Measurements from ENCODE around the gene MPEG1. TPM values are rescaled to one million over a fixed set of nuclear protein-coding genes. Genes with fewer than 3 reads are reported as not detected.

MPEG1 gene
- total RNA-seq, 1 donor from 2014 or later, result not detected

DNA sequence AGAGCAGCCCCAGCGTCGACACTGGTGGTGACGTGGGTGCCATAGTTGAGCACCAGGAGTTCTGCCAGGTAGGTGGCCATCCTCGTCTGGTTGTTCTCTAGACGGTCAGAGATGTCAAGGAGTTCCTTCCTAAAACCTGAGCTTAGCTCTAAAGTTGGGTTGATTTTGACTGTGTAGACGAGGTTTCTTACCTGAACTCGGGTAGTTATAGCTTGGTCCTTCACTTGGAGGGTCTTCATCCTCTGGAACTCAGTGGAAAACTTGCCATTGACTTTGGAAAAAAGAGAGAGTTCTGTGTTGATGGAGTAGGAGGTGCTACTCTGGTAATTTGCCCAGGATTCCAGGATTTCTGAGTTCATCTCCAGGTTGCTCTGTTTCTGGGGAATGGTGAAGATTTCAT, 505 bp downstream of the MPEG1 start:
- no peak for TF ChIP-seq CTCF (IDR thresholded peaks at IDR 0.05; ENCODE audit: unreplicated experiment)
- H3K4me3 Mint-ChIP-seq (ENCODE audit: low read depth), result no peak overlapping the region
- peaks cover 3% of the 10 kb centered on the region for H3K36me3 Mint-ChIP-seq (ENCODE audit: insufficient read depth)
- H3K9me3 Mint-ChIP-seq (ENCODE audit: low read depth), result no peaks in the 10 kb centered on the region
- no peak overlapping the region for H3K27ac Mint-ChIP-seq
- peaks cover 6% of the 10 kb centered on the region for H3K4me1 Mint-ChIP-seq (ENCODE audit: low read depth)
- no peaks in the 10 kb centered on the region for H3K27me3 Mint-ChIP-seq
- DNase-seq (ENCODE audit: low spot score, unreplicated experiment), result no peak

- Mint-ChIP-seq H3K4me3 (ENCODE audit: low read depth) (no peak overlapping the region), H3K4me1 (ENCODE audit: low read depth) (peaks cover 6% of the 10 kb centered on the region), H3K36me3 (ENCODE audit: insufficient read depth) (peaks cover 12% of the 10 kb centered on the region), H3K9me3 (ENCODE audit: low read depth) (no peaks in the 10 kb centered on the region), H3K27ac (no peak overlapping the region), H3K27me3 (no peaks in the 10 kb centered on the region)
- TF ChIP-seq CTCF (IDR thresholded peaks at IDR 0.05; ENCODE audit: unreplicated experiment), result no peak
- DNase-seq (ENCODE audit: low spot score, unreplicated experiment), result no peak
Observed at GRCh38 chr11:59208956-59209355, 3.8 kb downstream of the MPEG1 start.

GRCh38 chr11:59207988-59208451, 4.7 kb downstream of the MPEG1 start:
- no peaks in the 10 kb centered on the region for H3K27me3 Mint-ChIP-seq
- peak overlapping the region; percentile 88 for H3K27ac Mint-ChIP-seq
- H3K4me1 Mint-ChIP-seq (ENCODE audit: low read depth), result peaks cover 6% of the 10 kb centered on the region
- TF ChIP-seq CTCF (IDR thresholded peaks at IDR 0.05; ENCODE audit: unreplicated experiment), result peak; percentile 73
- H3K4me3 Mint-ChIP-seq (ENCODE audit: low read depth), result no peak overlapping the region
- DNase-seq (ENCODE audit: low spot score, unreplicated experiment), result no peak
- peaks cover 12% of the 10 kb centered on the region for H3K36me3 Mint-ChIP-seq (ENCODE audit: insufficient read depth)
- H3K9me3 Mint-ChIP-seq (ENCODE audit: low read depth), result no peaks in the 10 kb centered on the region

- H3K4me3 Mint-ChIP-seq (ENCODE audit: low read depth), result no peak overlapping the region
- no peak for DNase-seq (ENCODE audit: low spot score, unreplicated experiment)
- H3K4me1 Mint-ChIP-seq (ENCODE audit: low read depth), result peaks cover 6% of the 10 kb centered on the region
- H3K36me3 Mint-ChIP-seq (ENCODE audit: insufficient read depth), result peaks cover 14% of the 10 kb centered on the region
- TF ChIP-seq CTCF (IDR thresholded peaks at IDR 0.05; ENCODE audit: unreplicated experiment), result peak; percentile 62
- no peaks in the 10 kb centered on the region for H3K9me3 Mint-ChIP-seq (ENCODE audit: low read depth)
- peak overlapping the region; percentile 87 for H3K27ac Mint-ChIP-seq
- no peaks in the 10 kb centered on the region for H3K27me3 Mint-ChIP-seq
Observed at GRCh38 chr11:59206635-59207034, 6.1 kb downstream of the MPEG1 start.

GRCh38 chr11:59205648-59206047, 7.1 kb downstream of the MPEG1 start:
- Mint-ChIP-seq H3K27me3 (no peaks in the 10 kb centered on the region), H3K27ac (no peak overlapping the region), H3K4me3 (ENCODE audit: low read depth) (no peak overlapping the region), H3K4me1 (ENCODE audit: low read depth) (peaks cover 6% of the 10 kb centered on the region), H3K9me3 (ENCODE audit: low read depth) (no peaks in the 10 kb centered on the region), H3K36me3 (ENCODE audit: insufficient read depth) (peaks cover 19% of the 10 kb centered on the region)
- TF ChIP-seq CTCF (IDR thresholded peaks at IDR 0.05; ENCODE audit: unreplicated experiment), result no peak
- DNase-seq (ENCODE audit: low spot score, unreplicated experiment), result no peak

Data from progenitor cell of endocrine pancreas (in vitro differentiated cells).